HepG2 (cell line): ENCODE measurements around the gene RTEL1. TPM values are rescaled to one million over a fixed set of nuclear protein-coding genes. Genes with fewer than 3 reads are reported as not detected.
A peak's percentile ranks its signal among the peaks of the same experiment; 100 is the strongest.

Experiments used
- GATAD1 ChIP-seq: IDR thresholded peaks from 2 replicates; pipeline ENCODE4 v1.6.1; 2016; ENCODE audit warnings: missing genetic modification reagents, missing compliant biosample characterization
- IRF2 ChIP-seq: IDR thresholded peaks from 2 replicates; pipeline ENCODE4 v1.6.1; 2018; ENCODE audit warnings: missing genetic modification reagents, missing compliant biosample characterization
- KDM5B ChIP-seq: sonication (generic); formaldehyde crosslinking; IDR thresholded peaks from 2 replicates; pipeline ENCODE4 v1.4.0; 2020; ENCODE audit warnings: missing genetic modification reagents, mild to moderate bottlenecking, borderline replicate concordance
- SRSF4 ChIP-seq: fragments of 200-400 bp; formaldehyde crosslinking; IDR thresholded peaks from one replicate; pipeline ENCODE4 v1.6.1; 2018; ENCODE audit warnings: mild to moderate bottlenecking, low read depth, low read length, moderate library complexity; ENCODE audit not compliant: poor library complexity, severe bottlenecking
- ZBTB21 ChIP-seq: sonication (generic); formaldehyde crosslinking; IDR thresholded peaks from 2 replicates; pipeline ENCODE4 v1.4.0; 2020; ENCODE audit warnings: missing genetic modification reagents
- ZFP36L1 ChIP-seq: sonication (generic); formaldehyde crosslinking; IDR thresholded peaks from 2 replicates; pipeline ENCODE4 v1.8.0; 2022; ENCODE audit warnings: mild to moderate bottlenecking, missing genetic modification reagents, moderate library complexity
- ZNF205 ChIP-seq: IDR thresholded peaks from 2 replicates; pipeline ENCODE4 v1.6.1; 2018; ENCODE audit warnings: missing biosample characterization, missing genetic modification reagents
- ZNF761 ChIP-seq: sonication (generic); formaldehyde crosslinking; conservative IDR thresholded peaks from 2 replicates; pipeline ENCODE4 v1.4.0; 2020; ENCODE audit warnings: mild to moderate bottlenecking, missing genetic modification reagents
- polyA plus RNA-seq, 8 experiments: library from polyadenylated mRNA; depleted of rRNA in 3 of 8; stranded (reverse) in 7 of 8; unstranded in 1 of 8; fragments of >200 nt; fragmentation: Illumina TruSeq in 4 of 8; extraction: Trizol in 4 of 8; gene quantifications; 2 replicates each; pipeline versions ENCODE4 v1.2.1 to v1.2.3, GENCODE V29; 2011 to 2016; ENCODE audit warnings: low read depth in 4 of 8, missing spikeins in 1 of 8, mixed read lengths in 1 of 8; ENCODE audit not compliant: insufficient read depth in 1 of 8
- total RNA-seq, 5 experiments: library from RNA; depleted of rRNA; stranded (reverse); fragments of >200 nt; fragmentation: Illumina TruSeq; extraction: Trizol; gene quantifications; 2 replicates each; pipeline ENCODE4 v1.2.3, GENCODE V29; 2016; ENCODE audit warnings: low read depth in 1 of 5
- TF ChIP-seq, protein P1 (sequence below): IDR thresholded peaks from 2 replicates; pipeline ENCODE4 v1.6.1; 2016; ENCODE audit warnings: low read depth, missing genetic modification reagents, missing compliant biosample characterization
- TF ChIP-seq, protein P2 (sequence below): sonication (generic); formaldehyde crosslinking; IDR thresholded peaks from 2 replicates; pipeline ENCODE4 v1.5.0; 2020; ENCODE audit warnings: mild to moderate bottlenecking, missing genetic modification reagents, borderline replicate concordance

The RTEL1 gene
- total and polyA plus RNA-seq, 2 of the 13 experiments (the other 11 are each of a cell fraction or from before 2014, with no cell fraction given): 21.8 to 36.4 TPM

GRCh38 chr20:63696628-63697356 lies 38.7 kb downstream of the RTEL1 start, which contains the start of gene TNFRSF6B (continued):
- TF ChIP-seq, protein P1, sequence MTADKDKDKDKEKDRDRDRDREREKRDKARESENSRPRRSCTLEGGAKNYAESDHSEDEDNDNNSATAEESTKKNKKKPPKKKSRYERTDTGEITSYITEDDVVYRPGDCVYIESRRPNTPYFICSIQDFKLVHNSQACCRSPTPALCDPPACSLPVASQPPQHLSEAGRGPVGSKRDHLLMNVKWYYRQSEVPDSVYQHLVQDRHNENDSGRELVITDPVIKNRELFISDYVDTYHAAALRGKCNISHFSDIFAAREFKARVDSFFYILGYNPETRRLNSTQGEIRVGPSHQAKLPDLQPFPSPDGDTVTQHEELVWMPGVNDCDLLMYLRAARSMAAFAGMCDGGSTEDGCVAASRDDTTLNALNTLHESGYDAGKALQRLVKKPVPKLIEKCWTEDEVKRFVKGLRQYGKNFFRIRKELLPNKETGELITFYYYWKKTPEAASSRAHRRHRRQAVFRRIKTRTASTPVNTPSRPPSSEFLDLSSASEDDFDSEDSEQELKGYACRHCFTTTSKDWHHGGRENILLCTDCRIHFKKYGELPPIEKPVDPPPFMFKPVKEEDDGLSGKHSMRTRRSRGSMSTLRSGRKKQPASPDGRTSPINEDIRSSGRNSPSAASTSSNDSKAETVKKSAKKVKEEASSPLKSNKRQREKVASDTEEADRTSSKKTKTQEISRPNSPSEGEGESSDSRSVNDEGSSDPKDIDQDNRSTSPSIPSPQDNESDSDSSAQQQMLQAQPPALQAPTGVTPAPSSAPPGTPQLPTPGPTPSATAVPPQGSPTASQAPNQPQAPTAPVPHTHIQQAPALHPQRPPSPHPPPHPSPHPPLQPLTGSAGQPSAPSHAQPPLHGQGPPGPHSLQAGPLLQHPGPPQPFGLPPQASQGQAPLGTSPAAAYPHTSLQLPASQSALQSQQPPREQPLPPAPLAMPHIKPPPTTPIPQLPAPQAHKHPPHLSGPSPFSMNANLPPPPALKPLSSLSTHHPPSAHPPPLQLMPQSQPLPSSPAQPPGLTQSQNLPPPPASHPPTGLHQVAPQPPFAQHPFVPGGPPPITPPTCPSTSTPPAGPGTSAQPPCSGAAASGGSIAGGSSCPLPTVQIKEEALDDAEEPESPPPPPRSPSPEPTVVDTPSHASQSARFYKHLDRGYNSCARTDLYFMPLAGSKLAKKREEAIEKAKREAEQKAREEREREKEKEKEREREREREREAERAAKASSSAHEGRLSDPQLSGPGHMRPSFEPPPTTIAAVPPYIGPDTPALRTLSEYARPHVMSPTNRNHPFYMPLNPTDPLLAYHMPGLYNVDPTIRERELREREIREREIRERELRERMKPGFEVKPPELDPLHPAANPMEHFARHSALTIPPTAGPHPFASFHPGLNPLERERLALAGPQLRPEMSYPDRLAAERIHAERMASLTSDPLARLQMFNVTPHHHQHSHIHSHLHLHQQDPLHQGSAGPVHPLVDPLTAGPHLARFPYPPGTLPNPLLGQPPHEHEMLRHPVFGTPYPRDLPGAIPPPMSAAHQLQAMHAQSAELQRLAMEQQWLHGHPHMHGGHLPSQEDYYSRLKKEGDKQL (CRISPR knock-in tag): 0 out of 2 replicates have a peak, but pooled peaks have one; percentile 35
- TF ChIP-seq SRSF4 (peak; percentile 42), ZBTB21 (CRISPR knock-in tag) (no peak), ZFP36L1 (0 out of 2 replicates have a peak, but pooled peaks have one; percentile 51), IRF2 (peak; percentile 52; the same call in 1 of the 2 replicates), GATAD1 (CRISPR knock-in tag) (peak; percentile 38; the same call in 1 of the 2 replicates), KDM5B (CRISPR knock-in tag) (peak; percentile 89), ZNF205 (peak; percentile 20; the same call in 1 of the 2 replicates), ZNF761 (0 out of 2 replicates have a peak, but pooled peaks have one; percentile 1)
- TF ChIP-seq, protein P2, sequence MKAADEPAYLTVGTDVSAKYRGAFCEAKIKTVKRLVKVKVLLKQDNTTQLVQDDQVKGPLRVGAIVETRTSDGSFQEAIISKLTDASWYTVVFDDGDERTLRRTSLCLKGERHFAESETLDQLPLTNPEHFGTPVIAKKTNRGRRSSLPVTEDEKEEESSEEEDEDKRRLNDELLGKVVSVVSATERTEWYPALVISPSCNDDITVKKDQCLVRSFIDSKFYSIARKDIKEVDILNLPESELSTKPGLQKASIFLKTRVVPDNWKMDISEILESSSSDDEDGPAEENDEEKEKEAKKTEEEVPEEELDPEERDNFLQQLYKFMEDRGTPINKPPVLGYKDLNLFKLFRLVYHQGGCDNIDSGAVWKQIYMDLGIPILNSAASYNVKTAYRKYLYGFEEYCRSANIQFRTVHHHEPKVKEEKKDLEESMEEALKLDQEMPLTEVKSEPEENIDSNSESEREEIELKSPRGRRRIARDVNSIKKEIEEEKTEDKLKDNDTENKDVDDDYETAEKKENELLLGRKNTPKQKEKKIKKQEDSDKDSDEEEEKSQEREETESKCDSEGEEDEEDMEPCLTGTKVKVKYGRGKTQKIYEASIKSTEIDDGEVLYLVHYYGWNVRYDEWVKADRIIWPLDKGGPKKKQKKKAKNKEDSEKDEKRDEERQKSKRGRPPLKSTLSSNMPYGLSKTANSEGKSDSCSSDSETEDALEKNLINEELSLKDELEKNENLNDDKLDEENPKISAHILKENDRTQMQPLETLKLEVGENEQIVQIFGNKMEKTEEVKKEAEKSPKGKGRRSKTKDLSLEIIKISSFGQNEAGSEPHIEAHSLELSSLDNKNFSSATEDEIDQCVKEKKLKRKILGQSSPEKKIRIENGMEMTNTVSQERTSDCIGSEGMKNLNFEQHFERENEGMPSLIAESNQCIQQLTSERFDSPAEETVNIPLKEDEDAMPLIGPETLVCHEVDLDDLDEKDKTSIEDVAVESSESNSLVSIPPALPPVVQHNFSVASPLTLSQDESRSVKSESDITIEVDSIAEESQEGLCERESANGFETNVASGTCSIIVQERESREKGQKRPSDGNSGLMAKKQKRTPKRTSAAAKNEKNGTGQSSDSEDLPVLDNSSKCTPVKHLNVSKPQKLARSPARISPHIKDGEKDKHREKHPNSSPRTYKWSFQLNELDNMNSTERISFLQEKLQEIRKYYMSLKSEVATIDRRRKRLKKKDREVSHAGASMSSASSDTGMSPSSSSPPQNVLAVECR (CRISPR knock-in tag): peak; percentile 76
- TF ChIP-seq, all 625 proteins: peak for 165
